T-helper 2 cell treated with Interferon-gamma antibody and Interleukin-4, amounts not matched to agents 5 μg/mL and 100 μg/mL, for 36 hours (primary cell): Measurements from ENCODE around the gene SCRN1.

Experiments used
- DNase-seq: peaks from one replicate; pipeline ENCODE4 v3.0.0; 2021; ENCODE audit warnings: low spot score
- H3K27ac Mint-ChIP-seq: one replicate; pipeline ENCODE4 v1.8.0; 2021; ENCODE audit warnings: mild to moderate bottlenecking, mixed read lengths
- H3K27me3 Mint-ChIP-seq: one replicate; pipeline ENCODE4 v1.8.0; 2021; ENCODE audit warnings: low read depth, mixed read lengths
- H3K36me3 Mint-ChIP-seq: one replicate; pipeline ENCODE4 v1.8.0; 2021; ENCODE audit warnings: low read depth, mixed read lengths
- H3K4me1 Mint-ChIP-seq: one replicate; pipeline ENCODE4 v1.8.0; 2021; ENCODE audit warnings: low read depth, mixed read lengths
- H3K4me3 Mint-ChIP-seq: one replicate; pipeline ENCODE4 v1.8.0; 2022; ENCODE audit warnings: mild to moderate bottlenecking, moderate library complexity, mixed read lengths
- H3K9me3 Mint-ChIP-seq: one replicate; pipeline ENCODE4 v1.8.0; 2021; ENCODE audit warnings: mixed read lengths

SCRN1 gene

DNA sequence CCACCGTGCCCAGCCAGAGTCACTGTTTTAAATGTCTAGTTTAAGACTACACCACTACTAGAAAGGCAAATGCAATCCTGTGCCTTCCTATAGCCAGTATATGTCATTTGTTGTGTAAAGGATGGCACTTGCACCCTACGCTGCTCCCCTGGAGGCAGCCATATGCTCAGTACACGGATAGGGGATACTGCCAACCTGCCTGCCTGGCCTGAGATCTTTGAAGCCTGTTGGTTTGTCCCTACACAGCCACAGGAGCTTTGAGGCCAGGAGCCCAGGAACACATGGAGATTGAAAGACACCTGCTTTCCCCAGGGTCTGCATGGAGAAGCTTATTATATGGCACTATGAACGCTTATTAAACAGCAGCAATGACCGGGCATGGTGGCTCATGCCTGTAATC is 2.3 kb upstream of the SCRN1 start:
- Mint-ChIP-seq H3K27ac (no peak overlapping the region), H3K9me3 (peaks cover 17% of the 10 kb centered on the region), H3K4me3 (no peak overlapping the region), H3K27me3 (peaks cover 73% of the 10 kb centered on the region), H3K36me3 (no peaks in the 10 kb centered on the region), H3K4me1 (peaks cover 6% of the 10 kb centered on the region)
- no peak for DNase-seq

DNA sequence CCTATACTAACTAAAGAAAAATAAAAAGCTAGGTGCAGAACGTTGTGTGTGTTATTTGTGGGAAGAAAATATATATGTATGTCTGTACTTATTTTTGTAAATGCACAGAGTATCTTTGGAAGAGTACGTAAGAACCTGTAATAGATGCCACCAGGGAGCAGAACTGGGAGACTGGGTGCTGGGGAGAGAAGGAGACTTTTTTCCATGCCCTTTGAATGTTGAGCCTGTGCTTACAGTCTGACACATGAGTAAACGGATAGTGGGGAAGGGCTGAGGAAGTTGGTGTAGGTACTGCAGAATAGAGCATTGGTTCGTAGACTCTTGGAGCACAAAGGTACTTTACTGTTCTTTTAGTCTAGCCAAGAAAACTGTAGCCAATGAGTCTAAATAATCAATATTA is 1.3 kb upstream of the SCRN1 start:
- no peaks in the 10 kb centered on the region for H3K36me3 Mint-ChIP-seq
- no peak overlapping the region for H3K4me3 Mint-ChIP-seq
- H3K9me3 Mint-ChIP-seq = peaks cover 7% of the 10 kb centered on the region
- H3K27me3 Mint-ChIP-seq = peaks cover 65% of the 10 kb centered on the region
- DNase-seq = no peak
- no peak overlapping the region for H3K27ac Mint-ChIP-seq
- H3K4me1 Mint-ChIP-seq = peaks cover 6% of the 10 kb centered on the region

DNA sequence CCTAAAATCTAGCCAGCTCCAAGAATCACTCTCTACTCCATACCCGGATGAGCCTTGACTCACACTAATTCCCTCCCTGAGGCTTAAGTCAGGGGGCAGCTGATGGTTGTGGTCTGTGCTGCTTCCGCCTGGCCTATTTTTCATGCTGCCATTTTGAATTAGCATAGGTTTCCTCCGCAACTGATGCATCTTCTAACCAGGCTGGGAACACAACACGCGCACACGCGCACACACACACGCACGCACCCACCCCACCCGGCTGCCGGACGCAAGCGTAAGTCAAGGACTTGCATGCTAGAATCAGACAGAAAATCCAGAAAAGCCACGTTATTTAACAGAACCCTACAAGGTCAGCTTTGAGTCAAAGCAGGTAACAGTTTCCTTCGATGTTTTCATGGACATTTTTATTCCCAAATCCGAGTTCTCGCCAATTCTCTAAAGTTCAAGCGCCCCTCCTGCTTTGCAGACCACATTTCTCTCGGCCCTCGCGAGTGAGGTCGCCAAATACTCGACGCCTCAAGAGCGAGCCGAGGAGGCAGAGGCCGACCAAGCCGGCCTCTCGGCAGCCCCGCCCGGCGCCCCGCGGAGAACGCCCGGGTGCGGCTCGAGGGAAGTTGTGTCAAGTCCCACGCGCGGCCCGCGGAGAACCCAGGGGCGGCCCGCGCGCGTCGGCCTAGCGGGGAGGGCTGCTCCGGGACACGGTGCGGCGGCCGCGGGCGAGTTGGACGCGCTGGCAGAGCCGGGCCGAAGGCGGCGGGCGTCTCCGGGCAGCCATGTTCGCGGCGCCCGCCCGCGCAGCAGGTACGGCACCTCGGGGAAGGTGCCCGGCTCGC is 961 bp downstream of the SCRN1 start:
- H3K27ac Mint-ChIP-seq = no peak overlapping the region
- peak overlapping the region; percentile 55 for H3K4me3 Mint-ChIP-seq
- DNase-seq = peak; percentile 6
- peaks cover 6% of the 10 kb centered on the region for H3K9me3 Mint-ChIP-seq
- peaks cover 6% of the 10 kb centered on the region for H3K4me1 Mint-ChIP-seq
- H3K36me3 Mint-ChIP-seq = no peaks in the 10 kb centered on the region
- peaks cover 63% of the 10 kb centered on the region for H3K27me3 Mint-ChIP-seq

DNA sequence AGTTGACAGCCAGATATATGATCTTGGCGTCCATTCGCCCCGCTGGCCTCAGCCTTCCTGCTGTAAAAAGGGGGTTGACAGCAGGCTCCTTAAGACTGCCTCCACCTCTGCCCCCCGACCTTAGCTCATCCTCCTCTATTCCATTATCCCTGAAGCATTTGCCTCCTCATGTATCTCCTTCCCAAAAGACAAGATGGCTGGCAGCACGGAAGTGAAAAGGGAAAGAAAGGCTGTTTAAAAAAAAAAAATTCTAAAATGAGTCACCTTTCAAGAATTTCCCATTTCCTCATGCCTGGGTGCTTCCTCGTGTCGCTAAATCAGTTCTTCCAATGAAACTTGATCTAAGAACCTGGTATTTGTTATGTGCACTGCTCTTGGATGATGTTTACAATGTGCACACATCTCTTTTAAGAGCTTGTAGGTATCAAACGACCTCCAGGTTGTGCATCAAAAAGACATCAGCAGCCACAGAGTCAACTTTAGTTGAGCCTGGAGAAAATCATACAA is 1.7 kb downstream of the SCRN1 start:
- Mint-ChIP-seq H3K4me1 (peaks cover 6% of the 10 kb centered on the region), H3K36me3 (no peaks in the 10 kb centered on the region), H3K9me3 (peaks cover 5% of the 10 kb centered on the region), H3K27ac (no peak overlapping the region), H3K27me3 (peaks cover 59% of the 10 kb centered on the region), H3K4me3 (peak overlapping the region; percentile 55)
- DNase-seq = no peak

DNA sequence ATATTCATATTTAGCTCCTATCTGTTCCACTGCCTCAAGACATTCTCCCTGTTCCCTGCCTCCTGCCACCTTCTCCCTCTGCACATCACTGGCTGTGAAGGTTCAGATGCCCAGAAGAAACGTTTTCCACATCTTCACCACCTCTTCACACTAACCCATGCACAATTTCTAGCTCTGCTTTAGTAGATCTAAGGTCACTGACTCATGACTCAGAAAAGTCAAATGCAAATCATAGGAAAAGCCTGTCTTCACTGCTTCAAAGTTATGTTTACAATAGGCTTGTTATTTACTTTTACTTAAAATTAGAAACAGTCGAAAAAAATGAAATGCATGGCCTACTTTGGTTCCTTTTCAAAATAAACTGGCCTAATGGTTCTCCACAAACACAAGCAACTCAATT is 2.5 kb downstream of the SCRN1 start:
- Mint-ChIP-seq H3K27ac (no peak overlapping the region), H3K4me1 (peaks cover 6% of the 10 kb centered on the region), H3K9me3 (no peaks in the 10 kb centered on the region), H3K36me3 (no peaks in the 10 kb centered on the region), H3K4me3 (no peak overlapping the region), H3K27me3 (peaks cover 53% of the 10 kb centered on the region)
- no peak for DNase-seq

DNA sequence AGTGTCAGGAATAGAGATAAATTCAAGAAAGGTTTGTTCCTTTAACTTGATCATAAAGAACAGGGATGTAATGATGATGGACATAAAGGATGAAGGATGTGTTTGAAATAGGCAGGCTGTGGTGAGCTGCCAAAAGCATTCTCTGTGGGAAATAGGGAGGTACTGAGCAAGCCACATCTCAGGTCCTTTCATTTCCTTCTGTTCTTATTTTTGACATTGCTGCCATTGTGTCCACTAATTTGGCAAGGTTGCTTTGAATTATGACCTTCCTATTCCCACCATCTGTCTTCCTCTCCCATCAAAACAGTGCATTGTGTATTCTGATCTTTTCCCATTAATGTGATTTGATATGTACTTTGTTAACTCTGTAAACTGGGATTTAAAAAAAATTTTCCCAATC is 9.4 kb downstream of the SCRN1 start:
- no peak for DNase-seq
- no peaks in the 10 kb centered on the region for H3K9me3 Mint-ChIP-seq
- H3K27me3 Mint-ChIP-seq = peaks cover 31% of the 10 kb centered on the region
- no peak overlapping the region for H3K27ac Mint-ChIP-seq
- no peaks in the 10 kb centered on the region for H3K36me3 Mint-ChIP-seq
- no peaks in the 10 kb centered on the region for H3K4me1 Mint-ChIP-seq
- H3K4me3 Mint-ChIP-seq = no peak overlapping the region

DNA sequence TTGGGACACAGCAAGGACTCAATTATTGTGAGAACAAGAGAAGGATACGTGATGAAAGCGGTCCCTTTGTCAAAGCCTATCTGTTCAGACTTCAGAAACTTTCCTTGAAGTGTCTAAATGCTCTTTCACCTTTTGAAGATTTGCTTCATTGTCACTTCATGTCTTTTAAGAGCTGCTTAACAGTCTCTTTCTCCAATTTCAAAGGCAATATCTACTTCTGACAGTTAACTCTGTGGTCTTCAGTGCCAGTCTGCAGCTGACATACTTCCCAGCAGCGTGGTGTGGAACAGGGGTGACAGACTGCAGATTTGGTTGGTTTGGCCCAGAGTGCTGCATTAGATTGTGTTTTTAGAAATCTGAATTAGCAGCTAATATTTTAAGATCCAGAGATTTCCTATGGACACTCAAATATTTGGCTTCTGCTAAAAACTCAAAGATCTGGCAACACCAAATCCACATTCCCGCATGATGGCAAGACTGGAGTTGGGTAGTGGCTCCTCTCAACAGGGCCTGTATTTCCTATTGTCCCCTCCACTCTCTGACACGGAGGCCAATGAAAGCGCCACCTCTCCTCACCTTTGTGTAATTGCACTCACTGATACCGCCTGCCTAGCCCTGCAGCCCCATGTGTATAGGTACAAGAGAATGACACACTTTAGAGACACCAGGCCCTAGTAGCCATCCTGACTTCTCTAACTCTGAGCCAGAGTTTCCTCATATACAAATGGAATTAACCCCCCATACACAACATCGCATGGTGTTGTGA is 11.5 kb downstream of the SCRN1 start:
- H3K4me3 Mint-ChIP-seq = no peak overlapping the region
- peaks cover 26% of the 10 kb centered on the region for H3K27me3 Mint-ChIP-seq
- no peak overlapping the region for H3K27ac Mint-ChIP-seq
- H3K9me3 Mint-ChIP-seq = no peaks in the 10 kb centered on the region
- DNase-seq = no peak
- H3K4me1 Mint-ChIP-seq = no peaks in the 10 kb centered on the region
- H3K36me3 Mint-ChIP-seq = no peaks in the 10 kb centered on the region

DNA sequence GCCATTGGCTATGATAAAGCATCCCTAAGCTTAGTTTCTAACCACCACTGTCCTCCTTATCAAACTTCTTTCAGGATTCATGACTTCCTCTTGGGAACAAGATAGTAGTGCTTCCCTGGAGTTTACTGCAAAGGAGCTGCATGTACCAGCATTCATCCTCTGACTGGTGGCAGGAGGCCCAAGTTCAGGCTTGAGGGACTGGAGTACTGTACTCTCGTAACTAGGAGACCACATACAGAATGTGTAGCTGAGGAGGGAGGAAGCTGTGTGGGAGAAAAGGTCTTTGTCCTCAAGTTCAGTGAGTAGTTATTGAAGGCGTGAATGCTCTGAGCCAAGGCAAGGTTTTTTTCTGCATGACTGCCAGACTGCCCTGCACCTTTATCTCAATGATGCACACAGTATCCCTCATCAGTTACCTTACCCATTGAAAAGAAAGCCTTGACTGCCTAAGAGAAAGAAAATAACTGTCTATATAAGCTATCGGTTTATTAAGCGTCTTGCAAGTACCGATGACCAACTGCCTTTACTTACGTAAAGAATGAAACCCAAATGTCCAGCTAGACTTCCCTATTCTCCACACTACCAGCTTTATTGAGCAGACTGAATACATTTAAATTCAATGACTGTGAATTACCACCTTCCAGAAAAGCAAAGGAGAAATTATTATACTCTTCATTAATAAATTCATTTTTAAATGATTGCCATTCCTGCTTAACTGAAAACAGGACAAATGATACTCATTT is 12.8 kb downstream of the SCRN1 start:
- no peaks in the 10 kb centered on the region for H3K9me3 Mint-ChIP-seq
- H3K4me1 Mint-ChIP-seq = no peaks in the 10 kb centered on the region
- H3K27me3 Mint-ChIP-seq = peaks cover 23% of the 10 kb centered on the region
- H3K4me3 Mint-ChIP-seq = no peak overlapping the region
- H3K27ac Mint-ChIP-seq = no peak overlapping the region
- DNase-seq = no peak
- H3K36me3 Mint-ChIP-seq = no peaks in the 10 kb centered on the region

DNA sequence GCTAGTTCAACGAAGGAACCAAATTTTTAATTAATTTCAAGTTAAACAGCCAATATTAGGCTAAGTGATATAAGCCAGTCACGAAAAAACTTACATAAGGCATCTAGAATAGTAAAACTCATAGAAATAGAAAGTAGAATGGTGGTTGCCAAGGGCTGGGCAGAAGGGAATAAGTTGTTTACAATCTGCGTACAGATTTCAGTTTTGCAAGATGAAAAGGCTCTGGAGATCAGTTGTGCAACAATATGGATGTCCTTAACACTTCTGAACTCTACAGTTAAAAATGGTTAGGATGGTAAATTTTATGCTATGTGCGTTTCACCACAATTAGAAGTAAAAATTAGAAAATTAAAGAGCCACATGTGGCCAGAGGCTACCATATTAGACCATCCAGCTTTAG is 13.3 kb downstream of the SCRN1 start:
- no peak for DNase-seq
- no peaks in the 10 kb centered on the region for H3K36me3 Mint-ChIP-seq
- H3K4me3 Mint-ChIP-seq = no peak overlapping the region
- no peak overlapping the region for H3K27ac Mint-ChIP-seq
- H3K4me1 Mint-ChIP-seq = no peaks in the 10 kb centered on the region
- H3K9me3 Mint-ChIP-seq = no peaks in the 10 kb centered on the region
- H3K27me3 Mint-ChIP-seq = peaks cover 20% of the 10 kb centered on the region

DNA sequence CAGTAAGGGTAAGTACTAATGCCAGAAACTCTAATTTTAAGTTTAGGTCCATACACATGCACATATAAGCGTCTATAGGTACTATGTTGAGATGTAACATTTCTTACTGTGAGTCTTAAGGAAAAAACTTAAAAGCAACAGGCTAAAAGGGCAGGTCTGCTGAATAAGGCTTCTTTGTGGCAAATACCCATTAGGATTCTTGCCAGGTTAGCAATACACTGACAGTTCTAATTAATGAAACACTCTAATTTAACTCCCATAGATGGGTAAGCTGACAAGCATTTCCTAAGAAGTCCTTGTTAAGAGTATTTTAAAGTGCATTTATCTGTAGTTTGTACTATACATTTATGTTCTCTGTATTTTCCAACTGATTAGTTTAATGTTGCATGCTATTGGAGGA is 14.0 kb downstream of the SCRN1 start:
- no peaks in the 10 kb centered on the region for H3K4me1 Mint-ChIP-seq
- peaks cover 22% of the 10 kb centered on the region for H3K27me3 Mint-ChIP-seq

DNA sequence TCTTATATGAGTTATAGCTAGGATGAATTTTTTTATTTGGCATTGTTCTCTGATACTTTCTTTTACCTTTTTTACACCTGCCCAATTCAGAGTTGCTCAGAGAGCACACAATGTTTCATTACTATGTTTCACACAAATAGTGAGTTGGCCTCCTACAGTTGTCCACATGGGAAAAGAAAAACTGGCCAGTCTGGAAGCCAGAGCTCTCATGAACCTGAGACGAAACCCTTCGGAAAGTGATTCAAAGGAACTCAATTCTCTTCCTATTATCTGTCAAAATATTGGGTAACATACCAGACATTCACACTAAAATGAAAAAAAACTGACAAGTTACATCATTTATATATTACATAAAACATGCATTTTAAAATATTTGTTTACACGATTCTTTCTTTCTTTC is 15.3 kb downstream of the SCRN1 start:
- no peaks in the 10 kb centered on the region for H3K9me3 Mint-ChIP-seq
- H3K27ac Mint-ChIP-seq = no peak overlapping the region
- H3K27me3 Mint-ChIP-seq = peaks cover 29% of the 10 kb centered on the region
- no peak overlapping the region for H3K4me3 Mint-ChIP-seq
- no peaks in the 10 kb centered on the region for H3K36me3 Mint-ChIP-seq
- no peak for DNase-seq
- H3K4me1 Mint-ChIP-seq = peaks cover 4% of the 10 kb centered on the region

More for the DNA sequence above, 14.0 kb downstream of the SCRN1 start:
- Mint-ChIP-seq H3K27ac (no peak overlapping the region), H3K4me3 (no peak overlapping the region), H3K9me3 (no peaks in the 10 kb centered on the region), H3K36me3 (no peaks in the 10 kb centered on the region)
- DNase-seq = no peak

DNA sequence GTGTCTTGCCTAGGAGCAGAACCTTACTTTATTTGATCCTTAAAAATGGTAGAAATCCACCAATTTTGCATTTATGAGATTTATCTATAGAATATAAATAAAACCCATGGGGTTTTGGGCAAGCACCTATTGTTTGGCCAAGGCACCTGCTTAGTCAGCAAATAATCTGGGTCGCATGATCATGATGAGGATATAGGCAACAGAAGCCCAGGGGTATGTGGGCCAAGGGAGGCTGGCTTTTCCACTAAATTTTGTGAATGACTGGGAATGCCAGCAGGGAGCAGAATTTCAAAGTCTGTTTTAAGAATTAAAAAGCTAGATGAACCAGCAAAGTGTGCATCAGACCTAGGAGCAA is 17.3 kb downstream of the SCRN1 start:
- H3K27ac Mint-ChIP-seq = no peak overlapping the region
- no peaks in the 10 kb centered on the region for H3K9me3 Mint-ChIP-seq
- H3K36me3 Mint-ChIP-seq = no peaks in the 10 kb centered on the region
- H3K27me3 Mint-ChIP-seq = peaks cover 26% of the 10 kb centered on the region
- H3K4me3 Mint-ChIP-seq = no peak overlapping the region
- no peak for DNase-seq
- H3K4me1 Mint-ChIP-seq = peaks cover 6% of the 10 kb centered on the region

DNA sequence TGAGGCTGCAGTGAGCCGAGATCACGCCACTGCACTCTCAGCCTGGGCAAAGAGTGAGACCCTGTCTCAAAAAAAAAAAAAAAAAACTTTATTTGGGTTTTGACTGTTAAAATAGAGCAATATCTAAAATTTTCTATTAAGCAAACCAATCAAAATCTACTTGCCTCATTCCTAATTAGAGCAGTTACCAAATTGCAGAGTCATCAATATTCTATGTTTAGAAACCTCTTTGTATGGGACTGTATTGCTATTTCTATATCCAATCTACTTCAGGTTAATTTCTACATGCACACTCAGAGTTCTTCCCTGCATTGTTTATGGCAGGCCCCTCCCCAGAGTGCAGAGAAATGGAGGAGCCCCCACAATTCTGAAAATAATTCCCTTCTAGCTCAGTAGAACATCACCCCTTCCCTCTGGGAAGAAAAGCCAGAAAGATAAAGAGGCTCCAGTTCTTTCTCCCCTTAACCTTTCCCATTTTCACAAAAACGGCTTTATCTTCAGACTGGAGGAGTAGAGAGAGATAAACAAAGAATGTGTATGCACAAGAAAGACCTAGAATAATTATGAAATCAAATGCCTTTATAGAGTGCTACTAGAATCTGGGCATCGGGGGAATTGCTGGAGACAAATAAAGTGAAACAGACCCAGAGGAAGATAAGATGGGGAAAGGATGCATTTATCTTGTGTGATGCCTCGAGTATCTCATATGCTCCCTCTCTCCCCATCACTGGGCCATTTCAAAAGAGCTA is 17.9 kb downstream of the SCRN1 start:
- Mint-ChIP-seq H3K4me1 (peaks cover 6% of the 10 kb centered on the region), H3K27me3 (peaks cover 24% of the 10 kb centered on the region), H3K27ac (no peak overlapping the region), H3K36me3 (no peaks in the 10 kb centered on the region), H3K4me3 (no peak overlapping the region), H3K9me3 (no peaks in the 10 kb centered on the region)
- no peak for DNase-seq
